ENCODE results near the gene GLRX3.

GLRX3 gene

GRCh38 chr10:130224228-130224627 lies 88.0 kb downstream of the GLRX3 start:
- Histone ChIP-seq H3K4me3 (ENCODE audit: extremely low read depth, insufficient read depth, low read length, poor library complexity, severe bottlenecking) (no peak overlapping the region), H3K4me1 (ENCODE audit: control insufficient read depth, insufficient read depth, low read length, poor library complexity, severe bottlenecking) (no peaks in the 10 kb centered on the region), H3K27ac (ENCODE audit: low read depth, low read length, severe bottlenecking) (no peak overlapping the region), H3K9me3 (ENCODE audit: control insufficient read depth, low read length) (no peaks in the 10 kb centered on the region), H3K36me3 (ENCODE audit: control insufficient read depth, insufficient read depth, low read length) (no peaks in the 10 kb centered on the region)
- 78 to 100% methylated on average over 1 to 3 of the region's 4 CpGs for WGBS, 2 experiments (ENCODE audit: insufficient coverage in 2 of 2)

- Histone ChIP-seq H3K27ac (ENCODE audit: low read depth, low read length, severe bottlenecking) (no peak overlapping the region), H3K4me1 (ENCODE audit: control insufficient read depth, insufficient read depth, low read length, poor library complexity, severe bottlenecking) (no peaks in the 10 kb centered on the region), H3K4me3 (ENCODE audit: extremely low read depth, insufficient read depth, low read length, poor library complexity, severe bottlenecking) (no peak overlapping the region), H3K36me3 (ENCODE audit: control insufficient read depth, insufficient read depth, low read length) (no peaks in the 10 kb centered on the region), H3K9me3 (ENCODE audit: control insufficient read depth, low read length) (no peaks in the 10 kb centered on the region)
- 92 to 100% methylated on average over 2 of the region's 3 CpGs for WGBS, 2 experiments (ENCODE audit: insufficient coverage in 2 of 2)
Measured at GRCh38 chr10:130226012-130226411, 89.8 kb downstream of the GLRX3 start.

GRCh38 chr10:130227883-130228282 lies 91.7 kb downstream of the GLRX3 start:
- no peak overlapping the region for H3K4me3 ChIP-seq (ENCODE audit: extremely low read depth, insufficient read depth, low read length, poor library complexity, severe bottlenecking)
- 81 to 85% methylated on average over 2 of the region's 2 CpGs for WGBS, 2 experiments (ENCODE audit: insufficient coverage in 2 of 2)
- H3K4me1 ChIP-seq (ENCODE audit: control insufficient read depth, insufficient read depth, low read length, poor library complexity, severe bottlenecking), result no peaks in the 10 kb centered on the region
- H3K36me3 ChIP-seq (ENCODE audit: control insufficient read depth, insufficient read depth, low read length), result no peaks in the 10 kb centered on the region
- H3K9me3 ChIP-seq (ENCODE audit: control insufficient read depth, low read length), result no peaks in the 10 kb centered on the region
- no peak overlapping the region for H3K27ac ChIP-seq (ENCODE audit: low read depth, low read length, severe bottlenecking)

All from mesodermal cell (in vitro differentiated cells).